T-helper 2 cell treated with Interferon-gamma antibody and Interleukin-4, amounts not matched to agents 5 μg/mL and 100 μg/mL, for 36 hours (primary cell): ENCODE results near the gene YIF1B.

Experiments used
- DNase-seq: peaks from one replicate; pipeline ENCODE4 v3.0.0; 2021; ENCODE audit warnings: low spot score
- H3K27ac Mint-ChIP-seq: one replicate; pipeline ENCODE4 v1.8.0; 2021; ENCODE audit warnings: mild to moderate bottlenecking, mixed read lengths
- H3K27me3 Mint-ChIP-seq: one replicate; pipeline ENCODE4 v1.8.0; 2021; ENCODE audit warnings: low read depth, mixed read lengths
- H3K36me3 Mint-ChIP-seq: one replicate; pipeline ENCODE4 v1.8.0; 2021; ENCODE audit warnings: low read depth, mixed read lengths
- H3K4me1 Mint-ChIP-seq: one replicate; pipeline ENCODE4 v1.8.0; 2021; ENCODE audit warnings: low read depth, mixed read lengths
- H3K4me3 Mint-ChIP-seq: one replicate; pipeline ENCODE4 v1.8.0; 2022; ENCODE audit warnings: mild to moderate bottlenecking, moderate library complexity, mixed read lengths
- H3K9me3 Mint-ChIP-seq: one replicate; pipeline ENCODE4 v1.8.0; 2021; ENCODE audit warnings: mixed read lengths

YIF1B gene

DNA sequence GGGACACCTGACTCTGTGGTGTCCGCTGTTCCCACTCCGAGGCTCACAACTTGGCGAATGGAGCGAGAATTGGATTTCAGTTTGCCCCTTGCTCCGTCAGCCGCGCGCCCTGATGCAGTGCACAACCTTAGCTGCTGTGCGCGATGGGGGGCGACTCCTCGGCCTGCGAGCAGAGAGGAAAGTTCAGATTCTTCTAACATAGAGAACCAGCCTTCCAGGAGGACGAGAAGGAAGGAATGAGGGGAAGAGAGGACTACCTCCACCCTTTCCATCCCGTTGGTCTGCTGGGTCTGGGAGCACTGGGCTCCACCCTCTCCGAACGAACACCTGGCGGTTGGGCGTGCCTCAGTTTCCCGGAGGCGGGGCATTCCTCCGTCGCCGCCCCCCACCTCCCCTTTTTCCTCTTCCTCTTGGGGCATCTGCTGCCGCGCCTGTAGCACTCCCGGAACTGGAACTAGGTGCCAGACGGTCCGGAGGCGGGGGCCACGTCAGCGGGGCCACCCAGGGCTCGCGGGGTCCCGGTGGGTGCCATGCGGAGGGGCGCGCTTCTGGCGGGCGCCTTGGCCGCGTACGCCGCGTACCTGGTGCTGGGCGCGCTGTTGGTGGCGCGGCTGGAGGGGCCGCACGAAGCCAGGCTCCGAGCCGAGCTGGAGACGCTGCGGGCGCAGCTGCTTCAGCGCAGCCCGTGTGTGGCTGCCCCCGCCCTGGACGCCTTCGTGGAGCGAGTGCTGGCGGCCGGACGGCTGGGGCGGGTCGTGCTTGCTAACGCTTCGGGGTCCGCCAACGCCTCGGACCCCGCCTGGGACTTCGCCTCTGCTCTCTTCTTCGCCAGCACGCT, 3.9 kb upstream of the YIF1B start, which contains the start of gene KCNK6:
Gene KCNK6 (plus strand): TSS at position 425 of the 838 bp plus-strand sequence. CDS start 106 bp downstream, at position 531.
- no peaks in the 10 kb centered on the region for H3K9me3 Mint-ChIP-seq
- peaks cover 42% of the 10 kb centered on the region for H3K4me1 Mint-ChIP-seq
- H3K27me3 Mint-ChIP-seq, result no peaks in the 10 kb centered on the region
- peaks cover 16% of the 10 kb centered on the region for H3K36me3 Mint-ChIP-seq
- peak within 1 kb of the TSS; percentile 55 for H3K27ac Mint-ChIP-seq
- DNase-seq, result peak; percentile 64
- H3K4me3 Mint-ChIP-seq, result peak within 1 kb of the TSS; percentile 90

DNA sequence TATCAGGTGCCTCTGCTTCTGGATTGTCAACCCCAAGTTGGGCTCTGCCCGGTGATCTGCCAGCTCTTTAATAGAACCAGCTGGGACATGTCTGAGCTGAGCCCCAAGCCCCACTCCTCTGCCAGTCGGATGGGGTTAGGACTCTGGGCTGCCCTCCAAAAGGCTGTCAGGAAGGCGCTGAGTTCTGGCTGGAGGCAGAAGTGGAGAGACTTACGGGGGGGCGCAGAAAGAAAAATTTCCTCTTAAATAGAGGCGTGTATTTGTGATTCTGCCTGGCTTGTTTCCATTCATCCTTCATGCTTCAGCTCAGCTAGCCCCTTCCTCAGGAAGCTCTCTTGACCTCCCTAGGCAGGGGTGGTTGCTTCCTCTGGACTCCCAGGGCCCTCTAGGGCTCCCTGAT, 2.9 kb upstream of the YIF1B start:
- no peaks in the 10 kb centered on the region for H3K9me3 Mint-ChIP-seq
- peaks cover 15% of the 10 kb centered on the region for H3K36me3 Mint-ChIP-seq
- peak overlapping the region; percentile 86 for H3K4me3 Mint-ChIP-seq
- H3K27ac Mint-ChIP-seq, result peak overlapping the region; percentile 49
- H3K27me3 Mint-ChIP-seq, result no peaks in the 10 kb centered on the region
- no peak for DNase-seq
- H3K4me1 Mint-ChIP-seq, result peaks cover 44% of the 10 kb centered on the region

DNA sequence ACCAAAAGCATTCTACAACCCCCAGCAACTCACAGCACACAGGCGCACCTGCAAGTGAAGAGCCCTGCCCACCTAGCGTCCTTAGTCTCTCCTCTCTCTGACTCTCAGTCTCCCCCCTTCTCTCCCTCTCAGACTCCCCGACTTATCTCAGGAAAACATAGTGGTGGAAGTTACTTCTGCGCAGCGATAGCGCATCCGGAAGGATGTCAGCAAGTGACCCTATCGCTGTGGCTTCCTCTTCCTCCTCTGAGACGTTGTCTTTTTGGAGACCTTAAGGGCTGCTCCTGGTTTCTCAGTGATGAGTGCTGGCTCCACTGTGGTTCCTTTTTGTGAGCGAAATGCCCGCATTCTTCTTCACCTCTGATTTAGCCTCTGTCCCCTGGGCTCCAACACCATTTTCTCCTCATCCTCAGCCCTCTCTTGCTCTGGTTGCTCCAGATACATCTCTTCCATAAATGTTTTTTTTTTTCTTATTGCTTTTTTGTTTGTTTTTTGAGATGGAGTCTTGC, 1.4 kb upstream of the YIF1B start:
- peaks cover 52% of the 10 kb centered on the region for H3K4me1 Mint-ChIP-seq
- peak overlapping the region; percentile 88 for H3K4me3 Mint-ChIP-seq
- no peaks in the 10 kb centered on the region for H3K9me3 Mint-ChIP-seq
- DNase-seq, result peak; percentile 34
- H3K27me3 Mint-ChIP-seq, result no peaks in the 10 kb centered on the region
- peaks cover 11% of the 10 kb centered on the region for H3K36me3 Mint-ChIP-seq
- peak overlapping the region; percentile 91 for H3K27ac Mint-ChIP-seq

DNA sequence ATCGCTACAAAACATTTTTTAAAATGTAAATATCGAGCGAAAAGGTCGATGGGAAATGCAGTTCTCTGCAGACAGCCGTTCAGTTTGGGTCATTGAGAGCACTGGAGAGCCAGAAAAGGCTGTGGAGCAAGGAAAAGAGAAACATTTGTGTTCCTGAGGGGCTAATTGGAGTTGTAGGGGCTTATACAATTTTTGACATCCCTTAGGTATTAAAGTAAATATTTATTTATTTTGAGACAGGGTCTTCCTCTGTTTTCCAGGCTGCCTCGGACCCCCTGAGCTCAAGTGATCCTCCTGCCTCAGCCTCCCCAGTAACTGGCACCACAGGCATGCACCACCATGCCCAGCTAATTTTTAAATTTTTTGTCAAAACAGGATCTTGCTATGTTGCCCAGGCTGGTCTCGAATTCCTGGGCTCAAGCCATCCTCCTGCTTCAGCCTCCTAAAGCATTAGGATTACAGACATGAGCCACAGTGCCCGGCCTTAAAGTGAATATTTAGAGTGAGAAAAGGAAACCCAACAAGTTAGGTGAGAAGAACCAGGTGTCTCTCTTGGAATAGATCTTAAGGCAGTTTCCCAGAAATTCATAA, 825 bp upstream of the YIF1B start:
- peak overlapping the region; percentile 91 for H3K27ac Mint-ChIP-seq
- H3K36me3 Mint-ChIP-seq, result peaks cover 8% of the 10 kb centered on the region
- H3K27me3 Mint-ChIP-seq, result no peaks in the 10 kb centered on the region
- DNase-seq, result no peak
- H3K4me3 Mint-ChIP-seq, result peak overlapping the region; percentile 88
- H3K4me1 Mint-ChIP-seq, result peaks cover 47% of the 10 kb centered on the region
- no peaks in the 10 kb centered on the region for H3K9me3 Mint-ChIP-seq

DNA sequence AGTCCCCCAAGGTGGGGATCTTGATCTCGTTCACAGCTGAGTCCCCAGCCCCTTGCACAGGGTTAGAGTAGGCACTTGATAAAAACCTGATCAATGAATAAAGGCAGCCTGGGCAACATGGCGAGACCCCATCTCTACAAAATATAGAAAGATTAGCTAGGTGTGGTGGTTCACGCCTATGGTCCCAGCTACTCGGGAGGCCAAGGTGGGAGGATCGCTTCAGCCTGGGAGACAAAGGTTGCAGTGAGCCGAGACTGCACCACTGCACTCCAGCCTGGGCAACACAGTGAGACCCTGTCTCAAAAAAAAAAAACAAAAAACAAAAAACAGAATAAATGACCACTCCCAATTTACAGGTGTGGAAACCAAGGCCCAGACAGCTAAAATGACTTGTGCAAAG, 4.8 kb downstream of the YIF1B start:
- Mint-ChIP-seq H3K27me3 (no peaks in the 10 kb centered on the region), H3K9me3 (no peaks in the 10 kb centered on the region), H3K4me1 (peaks cover 16% of the 10 kb centered on the region), H3K36me3 (peaks cover 22% of the 10 kb centered on the region), H3K4me3 (no peak overlapping the region), H3K27ac (no peak overlapping the region)
- DNase-seq, result no peak

DNA sequence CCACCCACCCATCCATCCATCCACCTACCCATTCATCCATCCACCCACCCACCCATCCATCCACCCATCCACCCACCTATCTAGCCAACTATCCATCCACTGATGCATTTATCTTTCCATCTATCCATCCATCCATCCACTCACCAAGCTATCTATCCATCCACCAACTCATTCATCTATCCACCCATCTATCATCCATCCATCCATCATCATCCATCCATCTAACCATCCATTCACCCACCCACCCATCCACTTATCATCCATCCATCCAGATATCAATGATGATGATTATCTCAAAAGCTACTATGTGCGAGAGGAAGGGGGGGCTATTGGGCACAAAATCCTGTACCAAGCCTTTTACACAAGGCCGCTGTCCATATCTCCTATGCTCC, 5.5 kb downstream of the YIF1B start:
- no peaks in the 10 kb centered on the region for H3K27me3 Mint-ChIP-seq
- no peak for DNase-seq
- H3K36me3 Mint-ChIP-seq, result peaks cover 22% of the 10 kb centered on the region
- H3K4me1 Mint-ChIP-seq, result peaks cover 16% of the 10 kb centered on the region
- H3K9me3 Mint-ChIP-seq, result no peaks in the 10 kb centered on the region
- no peak overlapping the region for H3K4me3 Mint-ChIP-seq
- H3K27ac Mint-ChIP-seq, result no peak overlapping the region

DNA sequence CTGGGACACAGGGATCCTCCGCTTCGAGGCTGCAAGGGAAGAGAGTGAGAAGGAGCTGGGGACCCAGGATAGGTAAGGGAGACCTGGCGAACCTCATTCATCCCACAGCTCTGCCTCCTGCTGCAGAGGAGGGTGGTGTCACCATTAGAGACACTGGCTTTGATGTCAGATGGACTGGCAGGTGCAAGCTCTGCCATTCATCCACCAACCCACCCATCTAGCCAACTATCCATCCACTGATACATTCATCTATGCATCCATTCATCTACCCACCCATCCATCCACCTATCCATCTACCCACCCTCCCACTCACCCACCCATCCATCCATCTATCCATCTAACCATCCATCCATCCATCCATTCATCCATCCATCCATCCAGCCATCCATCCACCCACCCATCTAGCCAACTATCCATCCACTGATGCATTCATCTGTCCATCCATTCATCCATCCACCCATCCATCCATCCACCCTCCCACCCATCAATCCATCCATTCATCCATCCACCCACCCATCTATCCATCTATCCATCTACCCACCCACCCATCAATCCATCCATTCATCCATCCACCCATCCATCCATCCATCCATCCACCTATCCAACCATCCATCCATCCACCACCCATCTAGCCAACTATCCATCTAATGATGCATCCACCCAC, 6.0 kb downstream of the YIF1B start:
- no peak for DNase-seq
- peaks cover 14% of the 10 kb centered on the region for H3K4me1 Mint-ChIP-seq
- peaks cover 20% of the 10 kb centered on the region for H3K36me3 Mint-ChIP-seq
- no peak overlapping the region for H3K27ac Mint-ChIP-seq
- H3K27me3 Mint-ChIP-seq, result no peaks in the 10 kb centered on the region
- H3K4me3 Mint-ChIP-seq, result no peak overlapping the region
- H3K9me3 Mint-ChIP-seq, result no peaks in the 10 kb centered on the region

DNA sequence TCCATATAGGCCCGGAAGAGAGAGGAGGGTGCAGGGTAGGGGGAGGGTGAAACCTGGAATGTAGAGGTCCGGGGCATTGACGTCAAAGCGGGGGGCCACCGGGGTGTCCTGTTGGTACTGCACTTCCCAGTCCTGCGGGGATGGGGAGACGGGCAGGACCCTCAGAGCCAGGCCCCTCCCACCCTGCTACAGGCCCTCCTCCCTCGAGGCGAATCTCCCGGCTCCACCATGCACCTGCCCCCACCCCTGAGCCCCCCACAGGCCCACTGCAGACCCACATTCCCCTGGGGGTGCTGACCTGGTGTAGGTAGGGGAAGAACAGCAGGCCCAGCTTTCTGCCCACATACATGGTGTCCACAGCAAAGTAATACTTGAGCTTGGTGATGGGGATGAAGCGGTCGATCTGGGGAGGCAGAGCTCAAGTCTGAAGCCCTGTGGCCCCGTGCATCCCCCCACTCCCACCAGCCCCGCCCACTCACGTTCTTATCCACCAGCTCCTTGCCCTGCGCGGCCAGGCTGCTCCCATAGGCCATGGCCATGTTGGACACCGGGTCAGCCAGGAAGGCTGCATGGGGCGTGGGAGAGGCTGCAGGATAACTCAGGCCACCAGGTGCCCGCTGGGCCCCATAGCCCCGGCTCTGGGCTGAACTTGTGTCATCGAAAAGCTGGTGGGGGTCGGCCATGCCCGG, 6.7 kb downstream of the YIF1B start:
- Mint-ChIP-seq H3K4me1 (peaks cover 14% of the 10 kb centered on the region), H3K4me3 (no peak overlapping the region), H3K9me3 (no peaks in the 10 kb centered on the region), H3K36me3 (peaks cover 20% of the 10 kb centered on the region), H3K27me3 (no peaks in the 10 kb centered on the region), H3K27ac (no peak overlapping the region)
- DNase-seq, result no peak

DNA sequence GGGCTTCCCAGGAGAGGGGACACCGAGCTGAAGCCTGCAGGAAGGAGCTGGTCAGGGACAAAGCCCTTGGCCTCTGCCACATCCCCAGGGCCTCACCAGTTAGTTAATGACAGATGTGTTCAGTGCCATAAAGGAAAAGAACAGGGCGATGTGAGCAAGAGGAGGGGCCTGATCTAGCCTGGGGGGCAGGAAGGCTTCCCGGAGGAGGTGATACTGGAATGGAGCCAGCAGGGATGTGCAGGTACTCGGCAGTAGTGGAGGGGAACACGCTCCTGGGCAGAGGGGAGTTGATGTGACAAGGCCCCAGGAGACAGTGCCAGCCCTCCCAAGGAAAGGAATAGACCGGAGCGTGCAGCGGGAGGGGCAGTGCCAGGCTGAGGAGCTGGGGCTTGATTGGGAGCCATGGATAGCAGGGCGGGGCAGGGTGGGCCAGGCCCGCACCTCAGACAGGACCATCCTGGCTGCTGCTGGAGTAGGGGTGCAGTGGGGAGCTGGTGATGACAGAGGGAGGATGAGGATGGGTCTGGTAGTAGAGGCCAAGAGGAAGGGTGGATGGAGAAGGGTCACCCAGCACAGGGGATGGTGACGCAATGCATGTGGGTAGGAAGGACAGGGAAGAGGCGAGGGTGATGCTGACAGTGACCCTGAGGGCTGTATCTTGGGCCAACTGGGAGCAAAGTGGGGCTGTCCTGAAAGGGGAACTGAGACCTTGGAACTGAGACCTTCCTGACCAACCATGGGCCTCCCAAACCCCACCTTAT, 7.6 kb downstream of the YIF1B start:
- no peak for DNase-seq
- H3K4me3 Mint-ChIP-seq, result no peak overlapping the region

DNA sequence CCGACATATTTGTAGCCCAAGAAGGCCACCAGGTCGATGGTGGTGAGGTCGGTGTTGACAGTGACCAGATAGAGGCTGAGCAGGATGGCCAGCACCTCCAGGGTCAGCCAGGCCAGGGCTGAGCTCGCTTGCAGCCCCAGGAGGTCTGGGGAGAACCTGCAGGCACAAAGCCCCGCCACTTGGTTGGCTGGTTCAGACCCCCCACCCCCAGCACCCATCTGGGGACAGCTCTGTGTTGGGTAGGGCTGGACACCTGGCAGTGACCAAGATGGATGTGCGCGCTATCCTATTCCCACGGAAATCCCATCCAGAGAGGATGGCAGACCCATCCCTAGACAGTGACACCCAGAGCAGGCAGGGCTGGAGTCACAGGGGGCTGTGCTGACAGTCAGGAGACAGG, 8.2 kb downstream of the YIF1B start:
- Mint-ChIP-seq H3K4me3 (no peak overlapping the region), H3K27ac (no peak overlapping the region), H3K4me1 (peaks cover 6% of the 10 kb centered on the region), H3K27me3 (no peaks in the 10 kb centered on the region), H3K36me3 (peaks cover 20% of the 10 kb centered on the region), H3K9me3 (no peaks in the 10 kb centered on the region)
- DNase-seq, result no peak

More for the DNA sequence above, 7.6 kb downstream of the YIF1B start:
- Mint-ChIP-seq H3K36me3 (peaks cover 20% of the 10 kb centered on the region), H3K9me3 (no peaks in the 10 kb centered on the region), H3K27me3 (no peaks in the 10 kb centered on the region), H3K4me1 (peaks cover 9% of the 10 kb centered on the region), H3K27ac (no peak overlapping the region)

DNA sequence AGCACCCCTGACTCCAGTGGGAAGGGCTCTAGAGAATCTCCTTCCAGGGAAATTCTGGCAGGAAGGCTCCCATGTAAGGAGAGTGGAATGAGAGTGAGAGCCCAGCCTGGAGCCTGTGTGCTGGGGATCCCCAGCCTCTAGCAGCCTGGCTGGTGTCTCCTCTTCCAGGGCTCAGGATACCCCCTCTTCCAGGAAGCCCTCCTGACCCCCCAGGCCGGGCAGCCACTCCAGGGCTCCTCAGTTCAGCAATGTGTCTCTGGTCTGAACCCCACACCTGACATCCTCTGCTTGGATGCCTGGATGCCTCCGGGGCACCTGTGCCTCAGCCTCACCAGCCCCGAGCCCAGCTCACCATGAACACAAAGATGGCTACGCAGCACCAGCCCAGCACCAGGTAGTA, 8.7 kb downstream of the YIF1B start:
- DNase-seq, result no peak
- H3K9me3 Mint-ChIP-seq, result no peaks in the 10 kb centered on the region
- H3K4me1 Mint-ChIP-seq, result peaks cover 3% of the 10 kb centered on the region
- no peak overlapping the region for H3K4me3 Mint-ChIP-seq
- H3K27ac Mint-ChIP-seq, result no peak overlapping the region
- H3K27me3 Mint-ChIP-seq, result no peaks in the 10 kb centered on the region
- H3K36me3 Mint-ChIP-seq, result peaks cover 20% of the 10 kb centered on the region

DNA sequence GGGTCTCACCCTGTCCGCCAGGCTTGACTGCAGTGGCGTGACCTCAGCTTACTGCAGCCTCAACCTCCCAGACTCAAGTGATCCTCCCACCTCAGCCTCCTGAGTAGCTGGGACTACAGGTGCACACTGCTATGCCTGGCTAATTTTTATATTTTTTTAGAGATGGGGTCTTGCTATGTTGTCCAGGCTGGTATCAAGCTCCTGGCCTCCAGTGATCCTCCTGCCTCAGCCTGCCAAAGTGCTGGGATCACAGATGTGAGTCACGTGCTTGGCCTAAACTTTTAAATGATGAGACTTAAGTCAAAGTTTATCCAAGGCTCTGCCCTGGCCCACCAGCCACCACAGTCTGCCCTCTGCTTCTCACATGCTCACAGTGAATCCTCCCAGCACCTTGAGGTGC, 9.5 kb downstream of the YIF1B start:
- H3K27me3 Mint-ChIP-seq, result no peaks in the 10 kb centered on the region
- H3K4me1 Mint-ChIP-seq, result peaks cover 3% of the 10 kb centered on the region
- no peak for DNase-seq
- H3K36me3 Mint-ChIP-seq, result peaks cover 20% of the 10 kb centered on the region
- no peak overlapping the region for H3K4me3 Mint-ChIP-seq
- no peaks in the 10 kb centered on the region for H3K9me3 Mint-ChIP-seq
- no peak overlapping the region for H3K27ac Mint-ChIP-seq

DNA sequence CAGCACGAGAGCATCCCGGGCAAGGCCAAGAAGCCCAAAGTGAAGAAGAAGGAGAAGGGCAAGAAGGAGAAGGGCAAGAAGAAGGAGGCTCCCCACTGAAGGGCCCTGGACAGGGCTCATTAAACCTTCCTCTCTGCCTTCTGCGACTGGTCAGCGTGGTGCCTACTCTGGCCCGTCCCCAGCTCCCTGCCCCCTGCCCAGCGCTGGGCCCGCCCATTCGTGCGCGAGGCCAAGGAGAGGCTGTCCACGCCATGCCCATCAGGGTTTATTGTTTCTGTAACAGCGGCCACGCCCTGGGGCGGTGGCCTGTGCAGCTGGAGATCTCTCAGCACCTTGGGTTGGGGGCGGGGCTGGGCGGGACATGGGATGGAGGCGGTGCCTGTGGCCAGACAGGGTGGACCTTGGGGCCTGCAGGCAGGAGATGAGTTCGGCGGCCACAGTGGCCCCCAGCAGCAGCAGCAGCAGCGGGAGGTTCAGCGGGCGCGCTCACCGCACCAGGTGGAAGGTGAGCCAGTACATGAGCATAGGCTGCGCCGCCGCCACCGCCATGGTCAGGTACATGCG, 10.8 kb downstream of the YIF1B start:
- no peaks in the 10 kb centered on the region for H3K4me1 Mint-ChIP-seq
- H3K27me3 Mint-ChIP-seq, result no peaks in the 10 kb centered on the region
- no peak for DNase-seq
- no peak overlapping the region for H3K4me3 Mint-ChIP-seq
- H3K36me3 Mint-ChIP-seq, result peaks cover 14% of the 10 kb centered on the region
- no peak overlapping the region for H3K27ac Mint-ChIP-seq
- no peaks in the 10 kb centered on the region for H3K9me3 Mint-ChIP-seq
